Measurements from ENCODE around the gene PCBP2.

DNA sequence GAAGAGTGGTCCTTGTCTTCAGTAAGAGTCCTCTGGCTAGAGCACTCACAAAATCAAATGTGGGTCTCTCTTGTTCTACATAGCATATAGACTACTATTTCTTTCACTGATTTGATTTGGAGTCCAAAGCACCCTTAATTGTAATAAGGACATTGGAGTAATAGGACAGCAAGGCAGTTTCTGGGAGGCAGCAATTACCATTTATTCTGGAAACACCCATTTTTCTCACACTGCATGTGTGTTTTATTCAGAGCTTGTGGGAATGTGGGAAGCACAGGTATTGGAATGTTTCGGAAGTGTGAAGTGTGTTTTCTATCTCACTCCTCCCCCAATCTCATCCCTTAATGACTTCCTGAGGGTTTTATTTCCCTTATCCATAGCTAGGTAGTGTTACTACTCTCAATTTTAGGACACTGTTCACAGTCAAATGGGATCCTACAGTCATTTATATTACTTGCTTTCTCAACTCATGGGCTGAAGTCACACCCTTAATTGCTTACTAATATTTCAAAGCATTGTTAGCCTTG lies 20.2 kb downstream of the PCBP2 start:
- TF ChIP-seq, protein P1, sequence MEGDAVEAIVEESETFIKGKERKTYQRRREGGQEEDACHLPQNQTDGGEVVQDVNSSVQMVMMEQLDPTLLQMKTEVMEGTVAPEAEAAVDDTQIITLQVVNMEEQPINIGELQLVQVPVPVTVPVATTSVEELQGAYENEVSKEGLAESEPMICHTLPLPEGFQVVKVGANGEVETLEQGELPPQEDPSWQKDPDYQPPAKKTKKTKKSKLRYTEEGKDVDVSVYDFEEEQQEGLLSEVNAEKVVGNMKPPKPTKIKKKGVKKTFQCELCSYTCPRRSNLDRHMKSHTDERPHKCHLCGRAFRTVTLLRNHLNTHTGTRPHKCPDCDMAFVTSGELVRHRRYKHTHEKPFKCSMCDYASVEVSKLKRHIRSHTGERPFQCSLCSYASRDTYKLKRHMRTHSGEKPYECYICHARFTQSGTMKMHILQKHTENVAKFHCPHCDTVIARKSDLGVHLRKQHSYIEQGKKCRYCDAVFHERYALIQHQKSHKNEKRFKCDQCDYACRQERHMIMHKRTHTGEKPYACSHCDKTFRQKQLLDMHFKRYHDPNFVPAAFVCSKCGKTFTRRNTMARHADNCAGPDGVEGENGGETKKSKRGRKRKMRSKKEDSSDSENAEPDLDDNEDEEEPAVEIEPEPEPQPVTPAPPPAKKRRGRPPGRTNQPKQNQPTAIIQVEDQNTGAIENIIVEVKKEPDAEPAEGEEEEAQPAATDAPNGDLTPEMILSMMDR (IDR thresholded peaks at IDR 0.05), result no peak
- TF ChIP-seq POLR2A (IDR thresholded peaks at IDR 0.05) (no peak), POLR2AphosphoS5 (IDR thresholded peaks at IDR 0.05; ENCODE audit: insufficient read depth in 1 of 2, low read depth in 1 of 2) (no peak)
